IPS-18a (cell line): ENCODE data around the gene PSME1.
A peak's percentile ranks its signal among the peaks of the same experiment; 100 is the strongest.

Experiments
- H3K27ac ChIP-seq: one replicate; pipeline ENCODE4 v1.5.1; 2013; ENCODE audit warnings: low read length
- H3K27me3 ChIP-seq: one replicate; pipeline ENCODE4 v1.6.1; 2013; ENCODE audit warnings: mild to moderate bottlenecking, low read length; ENCODE audit not compliant: control insufficient read depth, insufficient read depth
- H3K36me3 ChIP-seq: one replicate; pipeline ENCODE4 v1.6.1; 2013; ENCODE audit warnings: low read depth, low read length; ENCODE audit not compliant: control insufficient read depth
- H3K4me1 ChIP-seq: one replicate; pipeline ENCODE4 v1.6.1; 2013; ENCODE audit warnings: low read depth, low read length; ENCODE audit not compliant: control insufficient read depth
- H3K4me3 ChIP-seq: one replicate; pipeline ENCODE4 v1.5.1; 2013; ENCODE audit warnings: low read length
- H3K9ac ChIP-seq: one replicate; pipeline ENCODE4 v1.6.1; 2013; ENCODE audit warnings: mild to moderate bottlenecking, low read length, moderate library complexity
- H3K9me3 ChIP-seq: one replicate; pipeline ENCODE4 v1.6.1; 2013; ENCODE audit warnings: low read depth, low read length; ENCODE audit not compliant: control insufficient read depth

Gene PSME1

GRCh38 chr14:24133735-24134134, 2.3 kb upstream of the PSME1 start:
- no peak overlapping the region for H3K4me3 ChIP-seq
- no peak overlapping the region for H3K9ac ChIP-seq

GRCh38 chr14:24135584-24135833, 485 bp upstream of the PSME1 start:
- H3K9ac ChIP-seq: peak overlapping the region; percentile 19

More at GRCh38 chr14:24133735-24134134, 2.3 kb upstream of the PSME1 start:
- H3K9me3 ChIP-seq: no peaks in the 10 kb centered on the region
- H3K4me1 ChIP-seq: peaks cover 6% of the 10 kb centered on the region
- H3K27ac ChIP-seq: no peak overlapping the region
- H3K27me3 ChIP-seq: no peaks in the 10 kb centered on the region
- peaks cover 12% of the 10 kb centered on the region for H3K36me3 ChIP-seq

DNA sequence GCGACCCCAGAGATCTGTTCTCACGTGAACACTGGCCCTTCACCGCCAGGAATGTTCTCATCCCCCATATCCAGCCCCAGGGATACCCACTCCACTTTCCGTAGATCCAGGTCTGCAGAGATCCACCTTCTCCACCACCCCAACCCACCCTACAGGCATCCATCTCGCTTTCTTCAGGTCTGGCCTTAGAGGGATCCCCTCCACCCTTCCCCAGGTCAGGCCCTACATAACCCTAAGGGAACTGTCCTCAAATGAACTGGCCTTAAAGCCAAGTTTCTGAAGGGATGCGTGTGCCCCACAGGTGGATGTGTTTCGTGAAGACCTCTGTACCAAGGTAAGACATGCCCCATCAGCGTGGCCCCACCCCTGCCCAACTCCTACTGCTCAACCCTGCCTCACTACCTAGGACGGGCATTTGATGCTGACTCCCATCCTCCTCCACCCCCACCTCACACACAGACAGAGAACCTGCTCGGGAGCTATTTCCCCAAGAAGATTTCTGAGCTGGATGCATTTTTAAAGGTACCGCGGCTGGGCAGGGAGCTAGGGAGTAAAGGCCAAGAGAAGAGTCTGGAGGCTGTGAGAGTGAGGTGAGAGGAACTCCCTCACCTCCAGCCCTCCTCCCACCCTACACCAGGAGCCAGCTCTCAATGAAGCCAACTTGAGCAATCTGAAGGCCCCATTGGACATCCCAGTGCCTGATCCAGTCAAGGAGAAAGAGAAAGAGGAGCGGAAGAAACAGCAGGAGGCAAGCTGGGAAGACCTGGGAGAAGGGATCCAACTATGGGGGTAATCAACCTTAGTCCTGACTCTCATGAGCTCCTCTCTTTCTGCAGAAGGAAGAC, 912 bp downstream of the PSME1 start:
- Histone ChIP-seq H3K27ac (no peak overlapping the region), H3K4me3 (peak overlapping the region; percentile 78), H3K4me1 (peaks cover 11% of the 10 kb centered on the region), H3K27me3 (no peaks in the 10 kb centered on the region), H3K9ac (no peak overlapping the region), H3K9me3 (no peaks in the 10 kb centered on the region), H3K36me3 (peaks cover 21% of the 10 kb centered on the region)

More at GRCh38 chr14:24135584-24135833, 485 bp upstream of the PSME1 start:
- peaks cover 11% of the 10 kb centered on the region for H3K4me1 ChIP-seq
- no peak overlapping the region for H3K27ac ChIP-seq
- H3K4me3 ChIP-seq: peak overlapping the region; percentile 78
- H3K36me3 ChIP-seq: peaks cover 21% of the 10 kb centered on the region
- no peaks in the 10 kb centered on the region for H3K9me3 ChIP-seq
- no peaks in the 10 kb centered on the region for H3K27me3 ChIP-seq

- no peak overlapping the region for H3K4me3 ChIP-seq
- H3K9ac ChIP-seq: no peak overlapping the region
- H3K9me3 ChIP-seq: no peaks in the 10 kb centered on the region
- H3K4me1 ChIP-seq: peaks cover 11% of the 10 kb centered on the region
- H3K27ac ChIP-seq: no peak overlapping the region
- H3K36me3 ChIP-seq: peaks cover 21% of the 10 kb centered on the region
- no peaks in the 10 kb centered on the region for H3K27me3 ChIP-seq
These were observed 1.8 kb downstream of the PSME1 start for GRCh38 chr14:24137529-24138395.

GRCh38 chr14:24138396-24139271, 2.6 kb downstream of the PSME1 start:
- H3K4me1 ChIP-seq: peaks cover 11% of the 10 kb centered on the region
- peaks cover 23% of the 10 kb centered on the region for H3K36me3 ChIP-seq
- H3K27me3 ChIP-seq: no peaks in the 10 kb centered on the region
- H3K4me3 ChIP-seq: no peak overlapping the region
- no peaks in the 10 kb centered on the region for H3K9me3 ChIP-seq
- no peak overlapping the region for H3K9ac ChIP-seq
- H3K27ac ChIP-seq: no peak overlapping the region

GRCh38 chr14:24139272-24139934, 3.4 kb downstream of the PSME1 start:
- Histone ChIP-seq H3K27me3 (no peaks in the 10 kb centered on the region), H3K36me3 (peaks cover 31% of the 10 kb centered on the region), H3K9ac (no peak overlapping the region), H3K4me1 (peaks cover 11% of the 10 kb centered on the region), H3K9me3 (no peaks in the 10 kb centered on the region), H3K27ac (no peak overlapping the region), H3K4me3 (peak overlapping the region; percentile 97)

GRCh38 chr14:24141097-24141880, 5.3 kb downstream of the PSME1 start, which contains the start of gene EMC9:
TSS of gene EMC9 (minus strand) at chr14:24141591. CDS start at chr14:24141304, 287 bp downstream.
- H3K27ac ChIP-seq: peak within 1 kb of the TSS; percentile 67
- peak within 1 kb of the TSS; percentile 97 for H3K4me3 ChIP-seq
- H3K36me3 ChIP-seq: peaks cover 36% of the 10 kb centered on the region
- no peaks in the 10 kb centered on the region for H3K27me3 ChIP-seq
- H3K4me1 ChIP-seq: peaks cover 15% of the 10 kb centered on the region
- H3K9me3 ChIP-seq: no peaks in the 10 kb centered on the region
- H3K9ac ChIP-seq: peak within 1 kb of the TSS; percentile 86

DNA sequence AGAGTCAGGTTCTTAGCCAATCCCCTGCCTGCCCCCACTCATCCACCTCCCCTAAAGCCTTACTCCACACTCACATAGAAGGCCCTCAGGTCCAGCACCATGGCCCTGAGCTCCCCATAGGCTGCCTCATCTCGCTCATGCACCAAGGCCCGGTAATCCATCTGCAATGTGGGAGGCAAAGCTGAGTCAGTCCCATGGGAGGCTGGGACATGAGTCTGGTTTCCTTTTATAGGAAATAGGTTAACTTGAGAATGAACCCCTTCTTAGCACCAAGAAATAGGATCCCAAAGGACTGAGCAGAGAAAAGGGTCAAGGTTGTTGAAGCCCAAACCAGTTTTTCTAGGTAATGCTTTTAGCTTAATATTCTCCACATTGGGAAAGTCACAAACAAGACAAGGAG, 7.5 kb downstream of the PSME1 start:
- H3K4me3 ChIP-seq: no peak overlapping the region
- H3K27ac ChIP-seq: no peak overlapping the region
- H3K4me1 ChIP-seq: peaks cover 12% of the 10 kb centered on the region
- H3K9ac ChIP-seq: no peak overlapping the region
- H3K27me3 ChIP-seq: no peaks in the 10 kb centered on the region
- peaks cover 27% of the 10 kb centered on the region for H3K36me3 ChIP-seq
- no peaks in the 10 kb centered on the region for H3K9me3 ChIP-seq

DNA sequence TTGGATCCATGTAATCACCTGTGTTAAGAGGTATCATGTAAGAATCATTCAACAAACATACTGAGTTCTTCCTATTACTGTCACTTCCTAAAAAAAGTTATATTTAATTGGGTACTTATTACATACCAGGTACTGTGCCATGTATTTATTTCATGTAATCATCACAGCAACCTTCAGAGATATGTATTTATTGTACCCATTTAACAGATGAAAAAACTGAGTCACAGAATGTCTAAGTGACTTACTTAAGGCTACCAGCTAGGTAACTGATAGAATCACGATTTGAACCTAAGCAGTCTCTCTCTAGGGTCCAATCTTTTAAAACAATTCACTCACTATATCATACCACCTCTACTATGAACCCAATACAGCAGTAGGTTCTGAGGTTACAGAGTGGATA, 8.5 kb downstream of the PSME1 start:
- H3K27ac ChIP-seq: no peak overlapping the region
- H3K4me3 ChIP-seq: no peak overlapping the region
- H3K27me3 ChIP-seq: no peaks in the 10 kb centered on the region
- H3K9ac ChIP-seq: no peak overlapping the region
- H3K9me3 ChIP-seq: no peaks in the 10 kb centered on the region
- peaks cover 12% of the 10 kb centered on the region for H3K4me1 ChIP-seq
- peaks cover 22% of the 10 kb centered on the region for H3K36me3 ChIP-seq

GRCh38 chr14:24145219-24145618, 9.2 kb downstream of the PSME1 start:
- Histone ChIP-seq H3K27me3 (no peaks in the 10 kb centered on the region), H3K4me3 (peak overlapping the region; percentile 97), H3K36me3 (peaks cover 28% of the 10 kb centered on the region), H3K9me3 (no peaks in the 10 kb centered on the region), H3K9ac (no peak overlapping the region), H3K4me1 (peaks cover 8% of the 10 kb centered on the region), H3K27ac (no peak overlapping the region)
